OCI-M1 (cell line): Measurements from ENCODE around the gene DPP10.

Source experiments
- DNase-seq: peaks from one replicate; lab custom pipeline; 2025; lab: John Stamatoyannopoulos, UW

The DPP10 gene

GRCh38 chr2:114810092-114810491 lies 367.7 kb downstream of the DPP10 start:
- DNase-seq, result no peak

- no peak for DNase-seq
Observed at GRCh38 chr2:114812261-114812660, 369.8 kb downstream of the DPP10 start.

GRCh38 chr2:114814355-114814754 lies 371.9 kb downstream of the DPP10 start:
- no peak for DNase-seq

GRCh38 chr2:114821055-114821454 lies 378.6 kb downstream of the DPP10 start:
- DNase-seq, result no peak

- no peak for DNase-seq
Observed at GRCh38 chr2:114843963-114844362, 401.5 kb downstream of the DPP10 start.

- no peak for DNase-seq
Observed at GRCh38 chr2:114857196-114857595, 414.8 kb downstream of the DPP10 start.

GRCh38 chr2:114859726-114860510 lies 417.5 kb downstream of the DPP10 start:
- no peak for DNase-seq

- no peak for DNase-seq
Observed at GRCh38 chr2:114862243-114862642, 419.8 kb downstream of the DPP10 start.

- no peak for DNase-seq
Observed at GRCh38 chr2:114864901-114865300, 422.5 kb downstream of the DPP10 start.

GRCh38 chr2:114880046-114880445 lies 437.6 kb downstream of the DPP10 start:
- DNase-seq, result no peak

- DNase-seq, result no peak
Observed at GRCh38 chr2:114919985-114920384, 477.5 kb downstream of the DPP10 start.

GRCh38 chr2:114922076-114922475 lies 479.6 kb downstream of the DPP10 start:
- no peak for DNase-seq

- DNase-seq, result peak; percentile 66
Observed at GRCh38 chr2:114925296-114926255, 483.1 kb downstream of the DPP10 start.

GRCh38 chr2:114926303-114926702 lies 483.9 kb downstream of the DPP10 start:
- DNase-seq, result no peak

- DNase-seq, result no peak
Observed at GRCh38 chr2:114929225-114929624, 486.8 kb downstream of the DPP10 start.

- DNase-seq, result no peak
Observed at GRCh38 chr2:114933671-114934241, 491.3 kb downstream of the DPP10 start.

GRCh38 chr2:114935031-114935430 lies 492.6 kb downstream of the DPP10 start:
- no peak for DNase-seq

- no peak for DNase-seq
Observed at GRCh38 chr2:114937366-114937930, 495.0 kb downstream of the DPP10 start.

- no peak for DNase-seq
Observed at GRCh38 chr2:114940785-114941458, 498.5 kb downstream of the DPP10 start.

GRCh38 chr2:114949228-114949804 lies 506.9 kb downstream of the DPP10 start:
- DNase-seq, result no peak

- no peak for DNase-seq
Observed at GRCh38 chr2:114960389-114960788, 517.9 kb downstream of the DPP10 start.
